Trophoblast cell (in vitro differentiated cells and primary cell): ENCODE measurements around the gene FBXW5.
A peak's percentile ranks its signal among the peaks of the same experiment; 100 is the strongest.

Experiments
- DNase-seq, 2 donors: peaks; one replicate each; pipeline ENCODE4 v3.0.0-alpha.2; 2016
- H2AFZ ChIP-seq: 2 replicates; pipeline ENCODE4 v1.6.1; 2013; ENCODE audit warnings: low read length, moderate library complexity, mild to moderate bottlenecking; ENCODE audit not compliant: insufficient read depth, poor library complexity
- H2AK5ac ChIP-seq: 2 replicates; pipeline ENCODE4 v1.6.1; 2013; ENCODE audit warnings: mild to moderate bottlenecking, low read length
- H2BK120ac ChIP-seq: 2 replicates; pipeline ENCODE4 v1.6.1; 2013; ENCODE audit warnings: low read length, mild to moderate bottlenecking, moderate library complexity; ENCODE audit not compliant: insufficient read depth, poor library complexity
- H2BK12ac ChIP-seq: 2 replicates; pipeline ENCODE4 v1.6.1; 2013; ENCODE audit warnings: mild to moderate bottlenecking, low read length, moderate library complexity
- H2BK5ac ChIP-seq: 2 replicates; pipeline ENCODE4 v1.6.1; 2013; ENCODE audit warnings: low read length, low read depth, moderate library complexity, mild to moderate bottlenecking; ENCODE audit not compliant: poor library complexity
- H3K14ac ChIP-seq: 2 replicates; pipeline ENCODE4 v1.6.1; 2013; ENCODE audit warnings: mild to moderate bottlenecking, low read length
- H3K18ac ChIP-seq: 2 replicates; pipeline ENCODE4 v1.6.1; 2013; ENCODE audit warnings: mild to moderate bottlenecking, low read length
- H3K23ac ChIP-seq: 2 replicates; pipeline ENCODE4 v1.6.1; 2013; ENCODE audit warnings: low read length
- H3K27ac ChIP-seq: 2 replicates; pipeline ENCODE4 v1.5.1; 2013; ENCODE audit warnings: low read depth, mild to moderate bottlenecking, inconsistent platforms, low read length, moderate library complexity
- H3K27me3 ChIP-seq: 2 replicates; pipeline ENCODE4 v1.6.1; 2013; ENCODE audit warnings: inconsistent platforms, mild to moderate bottlenecking, low read length, moderate library complexity; ENCODE audit not compliant: insufficient read depth
- H3K36me3 ChIP-seq, 2 experiments: 1 replicate in 1 of 2; 2 replicates in 1 of 2; pipeline ENCODE4 v1.6.1; 2013; ENCODE audit warnings: low read length in 2 of 2, mild to moderate bottlenecking in 2 of 2, moderate library complexity in 1 of 2; ENCODE audit not compliant: insufficient read depth in 2 of 2, control insufficient read depth in 1 of 2
- H3K4ac ChIP-seq: 2 replicates; pipeline ENCODE4 v1.6.1; 2013; ENCODE audit warnings: low read depth, mild to moderate bottlenecking, low read length, moderate library complexity
- H3K4me1 ChIP-seq, 2 experiments: 1 replicate in 1 of 2; 2 replicates in 1 of 2; pipeline ENCODE4 v1.6.1; 2013; ENCODE audit warnings: low read length in 2 of 2, mild to moderate bottlenecking in 2 of 2, moderate library complexity in 1 of 2; ENCODE audit not compliant: insufficient read depth in 2 of 2, control insufficient read depth in 1 of 2
- H3K4me2 ChIP-seq: 2 replicates; pipeline ENCODE4 v1.6.1; 2013; ENCODE audit warnings: inconsistent platforms, mild to moderate bottlenecking, low read length, moderate library complexity
- H3K4me3 ChIP-seq: 2 replicates; pipeline ENCODE4 v1.5.1; 2013; ENCODE audit warnings: mild to moderate bottlenecking, low read depth, low read length, inconsistent platforms
- H3K79me1 ChIP-seq: one replicate; pipeline ENCODE4 v1.6.1; 2013; ENCODE audit warnings: low read length
- H3K79me2 ChIP-seq: 2 replicates; pipeline ENCODE4 v1.6.1; 2013; ENCODE audit warnings: low read length, mild to moderate bottlenecking; ENCODE audit not compliant: control insufficient read depth, insufficient read depth, poor library complexity
- H3K9ac ChIP-seq: 2 replicates; pipeline ENCODE4 v1.6.1; 2013; ENCODE audit warnings: mild to moderate bottlenecking, low read length
- H3K9me3 ChIP-seq: 2 replicates; pipeline ENCODE4 v1.6.1; 2013; ENCODE audit warnings: low read depth, mild to moderate bottlenecking, control low read depth, inconsistent platforms, low read length; ENCODE audit not compliant: insufficient read depth
- H4K12ac ChIP-seq: 2 replicates; pipeline ENCODE4 v1.6.1; 2013; ENCODE audit warnings: low read depth, mild to moderate bottlenecking, low read length, moderate library complexity
- H4K8ac ChIP-seq: 2 replicates; pipeline ENCODE4 v1.6.1; 2013; ENCODE audit warnings: low read depth, mild to moderate bottlenecking, low read length, moderate library complexity
- H4K91ac ChIP-seq: one replicate; pipeline ENCODE4 v1.6.1; 2013; ENCODE audit warnings: low read depth, mild to moderate bottlenecking, low read length, moderate library complexity
- WGBS: extraction: QIAGEN DNeasy Blood & Tissue Kit; methylation state at CpG from one replicate; pipeline ENCODE4 v1.1.7; 2013; ENCODE audit warnings: missing lambda C conversion rate; ENCODE audit not compliant: insufficient read length, insufficient coverage; ENCODE audit errors: extremely low coverage; 5-methylcytosine and 5-hydroxymethylcytosine counted together

Gene FBXW5

GRCh38 chr9:136917902-136918301 is 26.6 kb downstream of the FBXW5 start:
- Histone ChIP-seq H3K18ac (no peak overlapping the region), H3K79me1 (no peaks in the 10 kb centered on the region), H3K4me2 (no peak overlapping the region), H3K9ac (no peak overlapping the region), H3K27ac (no peak overlapping the region), H3K23ac (no peak overlapping the region), H4K8ac (no peak overlapping the region), H3K4me1 (no peaks in the 10 kb centered on the region), H3K36me3 (peaks cover 60 to 73% of the 10 kb centered on the region in 2 experiments), H2BK120ac (no peak overlapping the region), H2BK5ac (no peak overlapping the region), H3K79me2 (no peaks in the 10 kb centered on the region), H3K4ac (no peak overlapping the region), H2AK5ac (no peak overlapping the region), H3K9me3 (peaks cover 4% of the 10 kb centered on the region), H3K14ac (no peak overlapping the region), H3K4me3 (no peak overlapping the region), H2AFZ (no peak overlapping the region), H4K91ac (no peak overlapping the region), H4K12ac (no peak overlapping the region), H2BK12ac (no peak overlapping the region), H3K27me3 (no peaks in the 10 kb centered on the region)
- DNase-seq = no peak
- no CpG with 5 or more reads among the region's 11 CpGs for WGBS

- no peaks in the 10 kb centered on the region for H3K27me3 ChIP-seq
- no peak overlapping the region for H2BK5ac ChIP-seq
- H4K8ac ChIP-seq = no peak overlapping the region
- no CpG with 5 or more reads among the region's 32 CpGs for WGBS
- peak overlapping the region; percentile 39 for H3K4me3 ChIP-seq
- no peaks in the 10 kb centered on the region for H3K79me1 ChIP-seq
- no peak overlapping the region for H3K14ac ChIP-seq
- H3K9me3 ChIP-seq = peaks cover 2% of the 10 kb centered on the region
- H2BK120ac ChIP-seq = no peak overlapping the region
- no peak overlapping the region for H3K4me2 ChIP-seq
- no peak overlapping the region for H2BK12ac ChIP-seq
- no peak overlapping the region for H3K27ac ChIP-seq
- H3K36me3 ChIP-seq = peaks cover 60 to 63% of the 10 kb centered on the region in 2 experiments
- no peak overlapping the region for H4K12ac ChIP-seq
- no peaks in the 10 kb centered on the region for H3K79me2 ChIP-seq
- no peak overlapping the region for H2AK5ac ChIP-seq
- H3K4ac ChIP-seq = no peak overlapping the region
- no peak overlapping the region for H3K23ac ChIP-seq
- H4K91ac ChIP-seq = no peak overlapping the region
- no peak for DNase-seq
- no peak overlapping the region for H3K18ac ChIP-seq
- no peaks in the 10 kb centered on the region for H3K4me1 ChIP-seq
- H3K9ac ChIP-seq = no peak overlapping the region
- no peak overlapping the region for H2AFZ ChIP-seq
Measured at GRCh38 chr9:136916330-136917184, 28.0 kb downstream of the FBXW5 start.

GRCh38 chr9:136915632-136916329 is 28.8 kb downstream of the FBXW5 start:
- H2BK5ac ChIP-seq = no peak overlapping the region
- H3K23ac ChIP-seq = no peak overlapping the region
- no peak overlapping the region for H3K9ac ChIP-seq
- WGBS = no CpG with 5 or more reads among the region's 21 CpGs
- H3K36me3 ChIP-seq = peaks cover 59 to 61% of the 10 kb centered on the region in 2 experiments
- H3K4ac ChIP-seq = no peak overlapping the region
- no peak overlapping the region for H3K4me2 ChIP-seq
- H2AFZ ChIP-seq = no peak overlapping the region
- no peaks in the 10 kb centered on the region for H3K79me1 ChIP-seq
- no peak overlapping the region for H3K14ac ChIP-seq
- H2BK120ac ChIP-seq = no peak overlapping the region
- no peak overlapping the region for H4K12ac ChIP-seq
- no peak overlapping the region for H2AK5ac ChIP-seq
- peak overlapping the region; percentile 39 for H3K4me3 ChIP-seq
- DNase-seq = no peak
- H3K79me2 ChIP-seq = no peaks in the 10 kb centered on the region
- no peak overlapping the region for H3K18ac ChIP-seq
- no peak overlapping the region for H2BK12ac ChIP-seq
- no peak overlapping the region for H3K27ac ChIP-seq
- H4K8ac ChIP-seq = no peak overlapping the region
- peaks cover 2% of the 10 kb centered on the region for H3K9me3 ChIP-seq
- H3K27me3 ChIP-seq = no peaks in the 10 kb centered on the region
- H4K91ac ChIP-seq = no peak overlapping the region
- no peaks in the 10 kb centered on the region for H3K4me1 ChIP-seq

- Histone ChIP-seq H3K36me3 (peaks cover 62 to 66% of the 10 kb centered on the region in 2 experiments), H4K12ac (no peak overlapping the region), H3K27me3 (no peaks in the 10 kb centered on the region), H3K4ac (no peak overlapping the region), H3K14ac (no peak overlapping the region), H3K9ac (no peak overlapping the region), H2AK5ac (no peak overlapping the region), H4K8ac (no peak overlapping the region), H3K18ac (no peak overlapping the region), H3K4me1 (no peaks in the 10 kb centered on the region), H2AFZ (no peak overlapping the region), H4K91ac (no peak overlapping the region), H3K4me2 (no peak overlapping the region), H3K79me1 (no peaks in the 10 kb centered on the region), H2BK12ac (no peak overlapping the region), H2BK5ac (no peak overlapping the region), H3K4me3 (no peak overlapping the region), H3K9me3 (peaks cover 2% of the 10 kb centered on the region), H3K27ac (no peak overlapping the region), H2BK120ac (no peak overlapping the region), H3K79me2 (no peaks in the 10 kb centered on the region), H3K23ac (no peak overlapping the region)
- no CpG with 5 or more reads among the region's 17 CpGs for WGBS
- DNase-seq = no peak
Measured at GRCh38 chr9:136913701-136914438, 30.7 kb downstream of the FBXW5 start.
